Adrenal gland (tissue), 12 donors: ENCODE results near the gene NSMCE4A. TPM values are rescaled to one million over a fixed set of nuclear protein-coding genes. Genes with fewer than 3 reads are reported as not detected.

ENCODE experiments used
- DNase-seq, 7 donors: peaks; one replicate each; pipeline ENCODE4 v3.0.0-alpha.2; 2019 to 2020
- H3K27ac ChIP-seq, 5 donors: fragments of 200-600 bp; sonication (generic) in 4 of 5; 1 replicate in 3 of 5; 2 replicates in 2 of 5; pipeline versions ENCODE4 v1.5.1 to v1.8.0; 2016 to 2020; ENCODE audit warnings: mild to moderate bottlenecking in 1 of 5
- H3K27me3 ChIP-seq: fragments of 200-600 bp; 2 replicates; pipeline ENCODE4 v1.8.0; 2021
- H3K36me3 ChIP-seq, 2 donors: fragments of 200-600 bp; replicated peaks in 1 of 2; 1 replicate in 1 of 2; 2 replicates in 1 of 2; pipeline versions ENCODE4 v1.5.1 to v1.8.0; 2018 to 2022
- H3K4me1 ChIP-seq, 2 donors: fragments of 200-600 bp; replicated peaks in 1 of 2; 1 replicate in 1 of 2; 2 replicates in 1 of 2; pipeline versions ENCODE4 v1.5.1 to v1.8.0; 2018 to 2021
- H3K4me3 ChIP-seq, 4 donors: fragments of 200-600 bp; sonication (generic) in 3 of 4; one replicate each; pipeline ENCODE4 v1.5.1; 2016 to 2018
- H3K9me3 ChIP-seq, 3 donors: fragments of 200-600 bp; sonication (generic) in 1 of 3; replicated peaks in 1 of 3; 1 replicate in 2 of 3; 2 replicates in 1 of 3; pipeline versions ENCODE4 v1.5.1 to v1.8.0; 2016 to 2021
- POLR2A ChIP-seq, 2 donors: fragments of 450-650 bp; IDR thresholded peaks; one replicate each; pipeline ENCODE4 v1.6.1; 2017; ENCODE audit warnings: antibody characterized with exemption in 2 of 2, mild to moderate bottlenecking in 2 of 2, moderate library complexity in 1 of 2
- WGBS, 4 donors: extraction: QIAGEN DNeasy Blood & Tissue Kit in 2 of 4; methylation state at CpG; one replicate each; pipeline versions ENCODE4 v1.1.5 to v1.1.7; 2013 to 2017; 5-methylcytosine and 5-hydroxymethylcytosine counted together
- intact Hi-C, 2 donors: fragments of 100-400 bp; cut with DNase I; formaldehyde crosslinking; loops; one replicate each; pipeline versions ENCODE4 v1.14.1 to v1.15.0; 2022 to 2023
- polyA plus RNA-seq, 3 donors: library from polyadenylated mRNA; stranded (reverse); fragments of 200-250 nt in 2 of 3; fragments of 350-450 nt in 1 of 3; fragmentation: Illumina TruSeq in 1 of 3; extraction: RNeasy Lipid Tissue Mini Kit (QIAGEN cat#74804) in 1 of 3; gene quantifications; one replicate each; pipeline ENCODE4 v1.2.3, GENCODE V29; 2013 to 2014
- total RNA-seq, 9 donors: library from RNA; depleted of rRNA in 4 of 9; stranded (reverse); fragments of >200 nt in 4 of 9; fragments of 120-200 nt in 1 of 9; fragmentation: NEBNext Ultra II Directional in 1 of 9; extraction: Animal tissue kit (Norgen Biotek cat#: 25700) in 1 of 9; gene quantifications; one replicate each; pipeline versions ENCODE4 v1.1.0 to v1.2.4, GENCODE V29; 2013 to 2023
- TF ChIP-seq, protein P1 (sequence below), 6 experiments: fragments of 450-650 bp in 4 of 6; fragments of 200-600 bp in 2 of 6; sonication (generic) in 1 of 6; IDR thresholded peaks; 1 replicate in 5 of 6; 2 replicates in 1 of 6; pipeline versions ENCODE4 v1.5.1 to v1.8.0; 2016 to 2021; ENCODE audit warnings: antibody characterized with exemption in 6 of 6, mild to moderate bottlenecking in 2 of 6, moderate library complexity in 1 of 6
- donor health status: healthy with polysubstance abuse.
- donor health status: Bipolar disorder and iron deficiency.
- donor health status: DM: yes; HTN: yes; CAD: no.
- donor health status: DM: no; HTN: no; CAD: no.
- donor health status: DM: no; HTN: no; CAD: no.
- donor health status: DM: yes; HTN: yes; CAD: no.

The NSMCE4A gene
- total and polyA plus RNA-seq, 12 donors = 25.6 to 94.8 (median 42.1) TPM

GRCh38 chr10:122021379-122021778, 46.4 kb upstream of the NSMCE4A start:
- 66 to 73% (median 70%) methylated on average over 9 of the region's 9 CpGs for WGBS, 4 donors
- DNase-seq = no peak
- intact Hi-C loops = no loop called here
- Histone ChIP-seq H3K4me3 (no peak overlapping the region), H3K4me1 (no peaks in the 10 kb centered on the region), H3K27ac (no peak overlapping the region), H3K36me3 (no peaks in the 10 kb centered on the region), H3K27me3 (no peaks in the 10 kb centered on the region), H3K9me3 (no peaks in the 10 kb centered on the region)
- TF ChIP-seq, protein P1, sequence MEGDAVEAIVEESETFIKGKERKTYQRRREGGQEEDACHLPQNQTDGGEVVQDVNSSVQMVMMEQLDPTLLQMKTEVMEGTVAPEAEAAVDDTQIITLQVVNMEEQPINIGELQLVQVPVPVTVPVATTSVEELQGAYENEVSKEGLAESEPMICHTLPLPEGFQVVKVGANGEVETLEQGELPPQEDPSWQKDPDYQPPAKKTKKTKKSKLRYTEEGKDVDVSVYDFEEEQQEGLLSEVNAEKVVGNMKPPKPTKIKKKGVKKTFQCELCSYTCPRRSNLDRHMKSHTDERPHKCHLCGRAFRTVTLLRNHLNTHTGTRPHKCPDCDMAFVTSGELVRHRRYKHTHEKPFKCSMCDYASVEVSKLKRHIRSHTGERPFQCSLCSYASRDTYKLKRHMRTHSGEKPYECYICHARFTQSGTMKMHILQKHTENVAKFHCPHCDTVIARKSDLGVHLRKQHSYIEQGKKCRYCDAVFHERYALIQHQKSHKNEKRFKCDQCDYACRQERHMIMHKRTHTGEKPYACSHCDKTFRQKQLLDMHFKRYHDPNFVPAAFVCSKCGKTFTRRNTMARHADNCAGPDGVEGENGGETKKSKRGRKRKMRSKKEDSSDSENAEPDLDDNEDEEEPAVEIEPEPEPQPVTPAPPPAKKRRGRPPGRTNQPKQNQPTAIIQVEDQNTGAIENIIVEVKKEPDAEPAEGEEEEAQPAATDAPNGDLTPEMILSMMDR (IDR thresholded peaks at IDR 0.05) = no peak
- no peak for TF ChIP-seq POLR2A (IDR thresholded peaks at IDR 0.05)

GRCh38 chr10:122020226-122020625, 45.2 kb upstream of the NSMCE4A start:
- H3K27ac ChIP-seq = no peak overlapping the region
- no peak for DNase-seq
- intact Hi-C loops = no loop called here
- WGBS, 4 donors = 88 to 93% (median 91%) methylated on average over 6 of the region's 6 CpGs
- no peak overlapping the region for H3K4me3 ChIP-seq
- TF ChIP-seq, protein P1 (IDR thresholded peaks at IDR 0.05) = no peak
- TF ChIP-seq POLR2A (IDR thresholded peaks at IDR 0.05) = no peak
- no peaks in the 10 kb centered on the region for H3K4me1 ChIP-seq
- H3K36me3 ChIP-seq = no peaks in the 10 kb centered on the region
- no peaks in the 10 kb centered on the region for H3K27me3 ChIP-seq
- H3K9me3 ChIP-seq = no peaks in the 10 kb centered on the region

- H3K27ac ChIP-seq = no peak overlapping the region
- H3K4me3 ChIP-seq = no peak overlapping the region
- 59 to 78% (median 66%) methylated on average over 21 to 24 of the region's 24 CpGs for WGBS, 4 donors
- H3K9me3 ChIP-seq = no peaks in the 10 kb centered on the region
- no peaks in the 10 kb centered on the region for H3K4me1 ChIP-seq
- intact Hi-C loops = no loop called here
- DNase-seq = no peak
- TF ChIP-seq POLR2A (IDR thresholded peaks at IDR 0.05) = no peak
- TF ChIP-seq, protein P1 (IDR thresholded peaks at IDR 0.05) = no peak
- H3K27me3 ChIP-seq = no peaks in the 10 kb centered on the region
- H3K36me3 ChIP-seq = no peaks in the 10 kb centered on the region
These were observed 44.5 kb upstream of the NSMCE4A start for GRCh38 chr10:122019414-122019975.

- TF ChIP-seq POLR2A (IDR thresholded peaks at IDR 0.05) = no peak
- TF ChIP-seq, protein P1 (IDR thresholded peaks at IDR 0.05) = no peak
- Histone ChIP-seq H3K4me1 (no peaks in the 10 kb centered on the region), H3K27me3 (no peaks in the 10 kb centered on the region), H3K36me3 (no peaks in the 10 kb centered on the region), H3K27ac (no peak overlapping the region), H3K4me3 (no peak overlapping the region), H3K9me3 (no peaks in the 10 kb centered on the region)
- intact Hi-C loops = no loop called here
- 79 to 83% (median 81%) methylated on average over 10 to 16 of the region's 16 CpGs for WGBS, 4 donors
- DNase-seq = no peak
These were observed 44.0 kb upstream of the NSMCE4A start for GRCh38 chr10:122018951-122019413.
